ENCODE results near the gene CAPZB.

Gene CAPZB

DNA sequence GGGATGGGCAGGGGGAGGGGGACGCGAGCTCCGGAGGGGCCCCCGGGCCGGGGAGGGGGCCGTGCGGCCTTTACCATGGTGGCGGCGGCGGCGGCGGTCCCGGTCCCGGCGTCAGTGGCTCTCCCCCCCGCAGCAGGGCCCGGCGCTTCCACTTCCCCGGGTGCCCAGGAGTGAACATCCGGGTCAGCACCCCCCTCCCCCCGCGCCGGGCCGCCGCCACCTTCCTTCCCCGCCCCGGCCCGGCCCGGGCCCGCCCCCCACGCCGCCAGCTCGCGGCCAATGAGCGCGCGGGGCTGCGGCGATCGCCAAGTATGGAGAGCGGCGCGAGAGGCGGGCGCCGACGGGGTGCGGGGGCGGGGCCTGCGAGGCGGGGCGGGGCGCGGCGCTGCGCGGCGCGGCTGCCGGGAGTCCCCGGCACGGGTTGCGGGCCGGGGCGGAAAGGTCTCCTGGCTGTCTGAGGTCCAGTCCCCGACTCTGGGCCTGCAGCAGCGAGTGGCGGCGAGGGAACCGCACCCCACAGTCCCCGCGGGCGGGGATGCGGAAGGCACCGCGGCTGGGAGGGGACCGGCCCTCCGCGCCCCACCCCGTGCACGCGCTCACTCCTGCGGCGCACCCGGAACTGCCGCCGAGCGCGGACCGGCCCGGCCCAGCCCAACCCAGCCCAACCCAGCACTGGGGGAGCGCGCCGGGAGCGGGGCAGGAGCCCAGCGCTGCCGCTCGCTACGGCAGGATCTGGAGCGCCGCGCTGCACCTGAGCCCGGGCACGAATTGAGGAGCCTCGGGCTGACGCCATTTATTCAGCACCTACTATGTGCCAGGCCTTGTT lies at the start of gene CAPZB:
Gene CAPZB (minus strand): TSS at position 178 of the 826 bp plus-strand sequence. CDS start 101 bp downstream, at position 77.
- peak within 1 kb of the TSS; percentile 95 to 99 for H3K4me3 ChIP-seq (replicated peaks in 1 of 2; ENCODE audit: low read depth in 2 of 2, low read length in 2 of 2)
- DNase-seq (ENCODE audit: low read depth in 2 of 2): peak; percentile 83 to 94
- TF ChIP-seq, protein P1, sequence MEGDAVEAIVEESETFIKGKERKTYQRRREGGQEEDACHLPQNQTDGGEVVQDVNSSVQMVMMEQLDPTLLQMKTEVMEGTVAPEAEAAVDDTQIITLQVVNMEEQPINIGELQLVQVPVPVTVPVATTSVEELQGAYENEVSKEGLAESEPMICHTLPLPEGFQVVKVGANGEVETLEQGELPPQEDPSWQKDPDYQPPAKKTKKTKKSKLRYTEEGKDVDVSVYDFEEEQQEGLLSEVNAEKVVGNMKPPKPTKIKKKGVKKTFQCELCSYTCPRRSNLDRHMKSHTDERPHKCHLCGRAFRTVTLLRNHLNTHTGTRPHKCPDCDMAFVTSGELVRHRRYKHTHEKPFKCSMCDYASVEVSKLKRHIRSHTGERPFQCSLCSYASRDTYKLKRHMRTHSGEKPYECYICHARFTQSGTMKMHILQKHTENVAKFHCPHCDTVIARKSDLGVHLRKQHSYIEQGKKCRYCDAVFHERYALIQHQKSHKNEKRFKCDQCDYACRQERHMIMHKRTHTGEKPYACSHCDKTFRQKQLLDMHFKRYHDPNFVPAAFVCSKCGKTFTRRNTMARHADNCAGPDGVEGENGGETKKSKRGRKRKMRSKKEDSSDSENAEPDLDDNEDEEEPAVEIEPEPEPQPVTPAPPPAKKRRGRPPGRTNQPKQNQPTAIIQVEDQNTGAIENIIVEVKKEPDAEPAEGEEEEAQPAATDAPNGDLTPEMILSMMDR (IDR thresholded peaks at IDR 0.05; ENCODE audit: low read depth, low read length): no peak

DNA sequence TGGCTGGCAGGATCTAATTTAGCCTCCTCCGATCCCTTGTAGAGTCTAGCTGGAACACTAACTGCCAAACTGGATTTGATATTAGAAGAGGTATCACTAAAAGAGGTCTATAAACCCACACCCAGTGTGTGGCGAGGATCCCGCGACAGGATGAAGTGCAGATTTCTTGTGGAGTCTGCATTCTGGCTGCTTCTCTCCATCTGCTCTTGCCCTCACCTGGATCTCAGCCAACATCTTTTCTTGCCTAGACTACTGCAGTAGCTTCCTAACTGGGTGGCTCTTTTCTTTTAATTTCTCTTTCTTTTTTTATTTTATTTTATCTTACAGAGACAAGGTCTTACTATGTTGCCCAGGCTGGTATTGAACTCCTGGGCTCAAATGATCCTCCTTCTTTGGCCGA lies 48.9 kb upstream of the CAPZB start:
- TF ChIP-seq, protein P1 (IDR thresholded peaks at IDR 0.05; ENCODE audit: low read depth, low read length): no peak
- no peak for DNase-seq (ENCODE audit: low read depth in 2 of 2)
- no peak overlapping the region for H3K4me3 ChIP-seq (replicated peaks in 1 of 2; ENCODE audit: low read depth in 2 of 2, low read length in 2 of 2)

DNA sequence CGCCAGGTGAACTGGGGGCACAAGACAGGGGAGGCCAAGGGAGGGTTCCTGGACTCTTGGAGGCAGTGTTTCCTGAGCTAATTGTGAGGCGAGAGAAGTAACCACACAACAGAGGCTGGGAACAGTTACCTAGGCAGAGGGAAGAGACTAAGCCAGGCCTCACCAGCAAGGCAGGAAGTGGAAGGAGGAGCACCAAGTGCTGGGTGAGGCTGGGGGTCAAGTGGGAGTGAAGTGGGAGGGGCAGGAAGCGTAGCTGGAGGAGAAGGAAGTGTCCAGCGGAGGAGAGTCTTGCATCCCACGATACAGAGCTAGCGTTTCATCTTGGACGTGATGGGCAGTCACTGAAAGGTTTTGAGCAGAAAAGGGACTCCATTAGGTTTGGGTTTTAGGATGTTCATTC lies 48.3 kb upstream of the CAPZB start:
- TF ChIP-seq, protein P1 (IDR thresholded peaks at IDR 0.05; ENCODE audit: low read depth, low read length): no peak
- no peak for DNase-seq (ENCODE audit: low read depth in 2 of 2)
- no peak overlapping the region for H3K4me3 ChIP-seq (replicated peaks in 1 of 2; ENCODE audit: low read depth in 2 of 2, low read length in 2 of 2)

DNA sequence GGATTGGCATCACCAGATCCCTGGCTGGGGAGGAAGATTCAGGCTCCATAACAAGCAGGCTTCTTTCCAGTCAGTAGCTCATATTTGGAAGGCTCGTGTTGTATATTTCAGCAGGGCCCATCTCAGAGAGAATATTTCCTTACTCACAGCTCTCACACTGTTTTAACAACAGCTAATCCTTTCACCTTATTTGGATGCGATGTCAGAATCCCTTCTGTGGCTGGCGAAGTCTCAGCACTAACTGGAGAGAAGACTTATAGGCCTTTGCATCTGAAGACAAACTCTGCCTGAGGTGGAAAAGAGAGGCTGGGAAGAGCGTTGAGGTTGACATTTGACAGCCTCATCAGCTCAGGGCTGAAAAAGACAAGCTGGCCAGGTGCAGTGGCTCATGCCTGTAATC lies 47.2 kb upstream of the CAPZB start:
- no peak for DNase-seq (ENCODE audit: low read depth in 2 of 2)
- H3K4me3 ChIP-seq (replicated peaks in 1 of 2; ENCODE audit: low read depth in 2 of 2, low read length in 2 of 2): no peak overlapping the region
- TF ChIP-seq, protein P1 (IDR thresholded peaks at IDR 0.05; ENCODE audit: low read depth, low read length): no peak

DNA sequence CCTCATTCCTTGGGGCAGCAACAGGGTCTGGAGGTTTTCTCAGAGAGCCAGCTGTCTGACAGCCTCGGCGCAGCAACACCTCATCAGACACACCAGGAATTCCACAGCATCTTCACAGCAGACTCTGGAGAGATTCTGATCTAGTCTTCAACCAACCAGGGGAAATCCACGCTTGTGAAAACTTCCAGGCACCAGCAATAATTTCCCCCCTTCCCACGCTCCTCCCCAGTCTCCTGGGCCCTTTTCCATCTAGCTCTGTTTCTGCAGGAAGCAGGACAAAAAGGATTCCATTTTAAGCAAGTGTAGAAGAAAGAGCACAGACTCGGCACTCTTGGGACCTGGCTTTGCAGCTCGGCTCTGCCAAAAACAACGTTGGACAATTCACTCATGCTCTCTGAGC lies 44.3 kb upstream of the CAPZB start:
- no peak overlapping the region for H3K4me3 ChIP-seq (replicated peaks in 1 of 2; ENCODE audit: low read depth in 2 of 2, low read length in 2 of 2)
- TF ChIP-seq, protein P1 (IDR thresholded peaks at IDR 0.05; ENCODE audit: low read depth, low read length): no peak
- DNase-seq (ENCODE audit: low read depth in 2 of 2): peak; percentile 16 to 24

DNA sequence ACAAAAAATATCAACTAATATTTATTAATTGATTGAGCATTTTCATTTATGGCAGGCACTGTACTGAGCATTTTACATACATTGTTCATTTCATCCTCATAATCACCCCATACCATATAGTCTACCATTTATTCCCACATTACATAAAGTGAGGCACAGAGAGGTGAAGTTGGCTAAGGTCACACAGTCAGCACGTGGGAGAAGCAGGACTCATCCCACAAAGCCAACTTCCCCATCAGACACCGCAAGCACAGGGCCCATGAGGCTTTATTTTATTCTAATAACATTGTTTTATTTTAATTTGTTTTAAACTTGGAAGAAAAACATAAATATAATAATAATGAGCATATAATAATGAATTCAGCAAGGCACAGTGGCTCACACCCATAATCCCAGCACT lies 43.1 kb upstream of the CAPZB start:
- H3K4me3 ChIP-seq (replicated peaks in 1 of 2; ENCODE audit: low read depth in 2 of 2, low read length in 2 of 2): no peak overlapping the region
- TF ChIP-seq, protein P1 (IDR thresholded peaks at IDR 0.05; ENCODE audit: low read depth, low read length): no peak
- DNase-seq (ENCODE audit: low read depth in 2 of 2): no peak

Data from cardiac fibroblast (primary cell).